Chondrocyte (in vitro differentiated cells): ENCODE measurements around the gene TOX2. TPM values are rescaled to one million over a fixed set of nuclear protein-coding genes. Genes with fewer than 3 reads are reported as not detected.

ENCODE experiments used
- DNase-seq: peaks from one replicate; pipeline ENCODE4 v3.0.0; 2021; ENCODE audit warnings: mixed read lengths, low spot score
- H3K27ac Mint-ChIP-seq: one replicate; pipeline ENCODE4 v1.8.0; 2021; ENCODE audit warnings: mild to moderate bottlenecking, moderate library complexity, mixed read lengths; ENCODE audit not compliant: unreplicated experiment
- H3K27me3 Mint-ChIP-seq: 2 replicates; pipeline ENCODE4 v1.8.0; 2021; ENCODE audit warnings: low read depth, mixed read lengths
- H3K36me3 Mint-ChIP-seq: 2 replicates; pipeline ENCODE4 v1.8.0; 2021; ENCODE audit warnings: low read depth, mixed read lengths
- H3K4me1 Mint-ChIP-seq: 2 replicates; pipeline ENCODE4 v1.8.0; 2021; ENCODE audit warnings: low read depth, mild to moderate bottlenecking, mixed read lengths
- H3K4me3 Mint-ChIP-seq: one replicate; pipeline ENCODE4 v1.8.0; 2021; ENCODE audit warnings: mild to moderate bottlenecking, moderate library complexity, mixed read lengths; ENCODE audit not compliant: unreplicated experiment
- H3K9me3 Mint-ChIP-seq: 2 replicates; pipeline ENCODE4 v1.8.0; 2021; ENCODE audit warnings: low read depth, mixed read lengths
- CTCF ChIP-seq: fragments of 200-600 bp; sonication (generic); IDR thresholded peaks from 2 replicates; pipeline ENCODE4 v1.5.0; 2021; ENCODE audit warnings: antibody characterized with exemption, mild to moderate bottlenecking, moderate library complexity
- total RNA-seq: library from RNA; stranded (reverse); gene quantifications from 3 replicates; pipeline ENCODE4 v1.2.1, GENCODE V29; 2021

The TOX2 gene
- total RNA-seq, 1 donor from 2014 or later: 0.12 TPM

GRCh38 chr20:44031001-44031574, 116.4 kb downstream of the TOX2 start:
- peaks cover 87% of the 10 kb centered on the region for H3K27me3 Mint-ChIP-seq
- peaks cover 3% of the 10 kb centered on the region for H3K9me3 Mint-ChIP-seq
- TF ChIP-seq CTCF: no peak
- H3K4me1 Mint-ChIP-seq: no peaks in the 10 kb centered on the region
- DNase-seq: no peak
- no peaks in the 10 kb centered on the region for H3K36me3 Mint-ChIP-seq
- H3K4me3 Mint-ChIP-seq: no peak overlapping the region
- H3K27ac Mint-ChIP-seq: no peak overlapping the region

- H3K27ac Mint-ChIP-seq: no peak overlapping the region
- no peak for TF ChIP-seq CTCF
- H3K4me1 Mint-ChIP-seq: no peaks in the 10 kb centered on the region
- no peak overlapping the region for H3K4me3 Mint-ChIP-seq
- H3K9me3 Mint-ChIP-seq: peaks cover 3% of the 10 kb centered on the region
- no peak for DNase-seq
- H3K36me3 Mint-ChIP-seq: no peaks in the 10 kb centered on the region
- peaks cover 88% of the 10 kb centered on the region for H3K27me3 Mint-ChIP-seq
Measured at GRCh38 chr20:44031781-44032582, 117.3 kb downstream of the TOX2 start.

- H3K36me3 Mint-ChIP-seq: no peaks in the 10 kb centered on the region
- DNase-seq: no peak
- H3K4me1 Mint-ChIP-seq: no peaks in the 10 kb centered on the region
- no peak overlapping the region for H3K27ac Mint-ChIP-seq
- no peak for TF ChIP-seq CTCF
- peaks cover 88% of the 10 kb centered on the region for H3K27me3 Mint-ChIP-seq
- peaks cover 3% of the 10 kb centered on the region for H3K9me3 Mint-ChIP-seq
- no peak overlapping the region for H3K4me3 Mint-ChIP-seq
Measured at GRCh38 chr20:44032583-44033331, 118.1 kb downstream of the TOX2 start.

- Mint-ChIP-seq H3K4me3 (no peak overlapping the region), H3K27me3 (peaks cover 88% of the 10 kb centered on the region), H3K27ac (no peak overlapping the region), H3K9me3 (peaks cover 3% of the 10 kb centered on the region), H3K36me3 (no peaks in the 10 kb centered on the region), H3K4me1 (no peaks in the 10 kb centered on the region)
- DNase-seq: no peak
- TF ChIP-seq CTCF: no peak
Measured at GRCh38 chr20:44033344-44033743, 118.7 kb downstream of the TOX2 start.

- TF ChIP-seq CTCF: no peak
- no peak for DNase-seq
Measured at GRCh38 chr20:44033873-44034272, 119.2 kb downstream of the TOX2 start.

More at GRCh38 chr20:44033873-44034272, 119.2 kb downstream of the TOX2 start:
- Mint-ChIP-seq H3K4me1 (no peaks in the 10 kb centered on the region), H3K36me3 (no peaks in the 10 kb centered on the region), H3K27me3 (peaks cover 87% of the 10 kb centered on the region), H3K9me3 (peaks cover 3% of the 10 kb centered on the region), H3K27ac (no peak overlapping the region), H3K4me3 (no peak overlapping the region)
